Endodermal cell (in vitro differentiated cells): Measurements from ENCODE around the gene ASTL. TPM values are rescaled to one million over a fixed set of nuclear protein-coding genes. Genes with fewer than 3 reads are reported as not detected.

ENCODE experiments used
- DNase-seq: peaks from one replicate; pipeline ENCODE4 v3.0.0-alpha.2; 2017
- H3K27ac ChIP-seq: 2 replicates; pipeline ENCODE4 v1.5.1; 2013; ENCODE audit warnings: mild to moderate bottlenecking, low read depth, low read length, moderate library complexity
- H3K27me3 ChIP-seq: 2 replicates; pipeline ENCODE4 v1.6.1; 2013; ENCODE audit warnings: mild to moderate bottlenecking, low read length, moderate library complexity; ENCODE audit not compliant: insufficient read depth, control insufficient read depth, poor library complexity, severe bottlenecking
- H3K36me3 ChIP-seq: 2 replicates; pipeline ENCODE4 v1.7.0; 2013; ENCODE audit warnings: mild to moderate bottlenecking, low read length, moderate library complexity; ENCODE audit not compliant: control insufficient read depth, insufficient read depth
- H3K4me1 ChIP-seq: one replicate; pipeline ENCODE4 v1.7.0; 2013; ENCODE audit warnings: low read length; ENCODE audit not compliant: control insufficient read depth, insufficient read depth
- H3K4me3 ChIP-seq: 2 replicates; pipeline ENCODE4 v1.5.1; 2013; ENCODE audit warnings: mild to moderate bottlenecking, low read length, moderate library complexity
- H3K9ac ChIP-seq: 2 replicates; pipeline ENCODE4 v1.6.1; 2013; ENCODE audit warnings: mild to moderate bottlenecking, low read length, moderate library complexity; ENCODE audit not compliant: poor library complexity, severe bottlenecking; ENCODE audit errors: extremely low read depth
- H3K9me3 ChIP-seq: 2 replicates; pipeline ENCODE4 v1.6.1; 2013; ENCODE audit warnings: mild to moderate bottlenecking, low read length, moderate library complexity; ENCODE audit not compliant: control insufficient read depth
- H3K27ac Mint-ChIP-seq: 2 replicates; pipeline ENCODE4 v1.8.0; 2020; ENCODE audit warnings: mixed read lengths
- H3K27me3 Mint-ChIP-seq: 2 replicates; pipeline ENCODE4 v1.8.0; 2021; ENCODE audit warnings: mild to moderate bottlenecking, mixed read lengths; ENCODE audit not compliant: insufficient read depth
- H3K36me3 Mint-ChIP-seq: 2 replicates; pipeline ENCODE4 v1.8.0; 2020; ENCODE audit warnings: low read depth, mixed read lengths
- H3K4me1 Mint-ChIP-seq: 2 replicates; pipeline ENCODE4 v1.8.0; 2020; ENCODE audit warnings: mixed read lengths
- H3K4me3 Mint-ChIP-seq: 2 replicates; pipeline ENCODE4 v1.8.0; 2020; ENCODE audit warnings: mild to moderate bottlenecking, moderate library complexity, mixed read lengths
- H3K9me3 Mint-ChIP-seq: 2 replicates; pipeline ENCODE4 v1.8.0; 2020; ENCODE audit warnings: mild to moderate bottlenecking, mixed read lengths
- WGBS, 2 experiments: methylation state at CpG; one replicate each; pipeline versions ENCODE4 v1.1.5 to v1.1.7; 2013; ENCODE audit warnings: missing lambda C conversion rate in 2 of 2, mixed read lengths in 1 of 2; ENCODE audit not compliant: insufficient coverage in 1 of 2, insufficient read length in 1 of 2; 5-methylcytosine and 5-hydroxymethylcytosine counted together
- total RNA-seq, 2 donors: library from RNA; stranded (reverse); fragmentation: NEBNext Ultra II Directional in 1 of 2; extraction: Animal tissue kit (Norgen Biotek cat#: 25700) in 1 of 2; gene quantifications; 2 replicates in 1 of 2; 3 replicates in 1 of 2; pipeline ENCODE4 v1.2.1, GENCODE V29; 2021
- TF ChIP-seq, protein P1 (sequence below): fragments of 200-600 bp; sonication (generic); conservative IDR thresholded peaks from 2 replicates; pipeline ENCODE4 v1.5.0; 2021; ENCODE audit warnings: antibody characterized with exemption, mild to moderate bottlenecking

ASTL gene
- total RNA-seq, 2 donors from 2014 or later = not detected

DNA sequence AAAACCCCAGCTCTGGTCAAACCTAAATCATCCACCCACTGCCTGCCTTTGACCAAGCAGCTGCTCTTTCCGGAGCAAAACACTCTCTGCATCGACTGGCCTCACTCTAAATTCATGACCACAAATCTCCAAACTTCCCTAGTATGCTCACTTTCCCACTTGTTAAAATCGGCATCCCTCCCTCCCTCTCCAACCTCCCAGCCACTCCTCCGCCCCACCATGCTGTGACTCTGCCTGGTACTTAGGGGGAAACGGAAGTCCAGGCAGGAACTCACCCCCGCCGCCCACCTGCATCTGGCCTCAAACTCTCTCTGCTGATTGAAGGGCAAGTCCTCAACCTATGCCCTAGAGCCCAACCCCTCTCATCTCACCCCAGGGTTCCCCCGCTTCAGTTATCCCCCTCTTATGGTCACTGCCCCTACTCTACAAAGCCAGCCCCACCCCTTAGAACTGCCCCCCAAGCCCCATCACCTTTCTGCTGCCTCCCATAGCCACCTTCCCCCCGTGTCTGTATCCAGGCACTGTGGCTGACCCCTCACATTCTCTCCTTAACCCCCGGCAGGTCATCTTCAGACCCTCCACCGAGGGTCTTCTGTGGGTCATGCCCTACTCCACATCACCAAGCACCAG is 18.1 kb downstream of the ASTL start:
- no peaks in the 10 kb centered on the region for H3K4me1 Mint-ChIP-seq
- H3K4me3 Mint-ChIP-seq = no peak overlapping the region
- no peak overlapping the region for H3K27ac Mint-ChIP-seq
- peaks cover 3% of the 10 kb centered on the region for H3K9me3 Mint-ChIP-seq
- no peak overlapping the region for H3K27ac ChIP-seq
- WGBS, 2 experiments = 60 to 69% methylated on average over 4 to 11 of the region's 11 CpGs
- H3K36me3 Mint-ChIP-seq = no peaks in the 10 kb centered on the region
- peaks cover 68% of the 10 kb centered on the region for H3K27me3 Mint-ChIP-seq
- peaks cover 53% of the 10 kb centered on the region for H3K27me3 ChIP-seq
- no peaks in the 10 kb centered on the region for H3K4me1 ChIP-seq
- no peaks in the 10 kb centered on the region for H3K36me3 ChIP-seq
- TF ChIP-seq, protein P1, sequence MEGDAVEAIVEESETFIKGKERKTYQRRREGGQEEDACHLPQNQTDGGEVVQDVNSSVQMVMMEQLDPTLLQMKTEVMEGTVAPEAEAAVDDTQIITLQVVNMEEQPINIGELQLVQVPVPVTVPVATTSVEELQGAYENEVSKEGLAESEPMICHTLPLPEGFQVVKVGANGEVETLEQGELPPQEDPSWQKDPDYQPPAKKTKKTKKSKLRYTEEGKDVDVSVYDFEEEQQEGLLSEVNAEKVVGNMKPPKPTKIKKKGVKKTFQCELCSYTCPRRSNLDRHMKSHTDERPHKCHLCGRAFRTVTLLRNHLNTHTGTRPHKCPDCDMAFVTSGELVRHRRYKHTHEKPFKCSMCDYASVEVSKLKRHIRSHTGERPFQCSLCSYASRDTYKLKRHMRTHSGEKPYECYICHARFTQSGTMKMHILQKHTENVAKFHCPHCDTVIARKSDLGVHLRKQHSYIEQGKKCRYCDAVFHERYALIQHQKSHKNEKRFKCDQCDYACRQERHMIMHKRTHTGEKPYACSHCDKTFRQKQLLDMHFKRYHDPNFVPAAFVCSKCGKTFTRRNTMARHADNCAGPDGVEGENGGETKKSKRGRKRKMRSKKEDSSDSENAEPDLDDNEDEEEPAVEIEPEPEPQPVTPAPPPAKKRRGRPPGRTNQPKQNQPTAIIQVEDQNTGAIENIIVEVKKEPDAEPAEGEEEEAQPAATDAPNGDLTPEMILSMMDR = no peak
- no peaks in the 10 kb centered on the region for H3K9me3 ChIP-seq
- no peak for DNase-seq
- H3K9ac ChIP-seq = no peak overlapping the region
- H3K4me3 ChIP-seq = no peak overlapping the region

DNA sequence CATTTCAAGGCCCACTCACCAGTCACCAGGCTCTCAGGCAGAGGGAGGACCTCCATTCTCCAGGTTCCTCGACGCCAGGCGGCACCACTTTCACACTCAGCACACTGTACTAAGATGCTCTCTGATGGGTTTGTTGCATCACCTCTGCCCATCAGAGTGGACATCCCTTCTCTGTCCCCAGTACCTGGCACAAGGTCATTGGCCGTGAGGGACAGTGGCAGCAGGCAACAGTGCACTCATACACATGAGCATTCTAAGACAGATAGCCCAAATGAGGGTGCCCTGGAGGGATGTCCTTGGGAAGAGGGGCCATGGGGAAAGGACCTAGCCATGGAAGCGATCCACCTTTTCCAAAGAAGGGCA is 18.9 kb downstream of the ASTL start:
- no peak overlapping the region for H3K4me3 Mint-ChIP-seq
- Histone ChIP-seq H3K9me3 (no peaks in the 10 kb centered on the region), H3K4me1 (no peaks in the 10 kb centered on the region), H3K4me3 (no peak overlapping the region), H3K27ac (no peak overlapping the region), H3K9ac (no peak overlapping the region), H3K36me3 (no peaks in the 10 kb centered on the region), H3K27me3 (peaks cover 55% of the 10 kb centered on the region)
- no peaks in the 10 kb centered on the region for H3K4me1 Mint-ChIP-seq
- peaks cover 3% of the 10 kb centered on the region for H3K9me3 Mint-ChIP-seq
- no peak overlapping the region for H3K27ac Mint-ChIP-seq
- WGBS, 2 experiments = 85 to 100% methylated on average over 2 to 5 of the region's 5 CpGs
- H3K36me3 Mint-ChIP-seq = no peaks in the 10 kb centered on the region
- H3K27me3 Mint-ChIP-seq = peaks cover 68% of the 10 kb centered on the region
- TF ChIP-seq, protein P1 = no peak
- no peak for DNase-seq

DNA sequence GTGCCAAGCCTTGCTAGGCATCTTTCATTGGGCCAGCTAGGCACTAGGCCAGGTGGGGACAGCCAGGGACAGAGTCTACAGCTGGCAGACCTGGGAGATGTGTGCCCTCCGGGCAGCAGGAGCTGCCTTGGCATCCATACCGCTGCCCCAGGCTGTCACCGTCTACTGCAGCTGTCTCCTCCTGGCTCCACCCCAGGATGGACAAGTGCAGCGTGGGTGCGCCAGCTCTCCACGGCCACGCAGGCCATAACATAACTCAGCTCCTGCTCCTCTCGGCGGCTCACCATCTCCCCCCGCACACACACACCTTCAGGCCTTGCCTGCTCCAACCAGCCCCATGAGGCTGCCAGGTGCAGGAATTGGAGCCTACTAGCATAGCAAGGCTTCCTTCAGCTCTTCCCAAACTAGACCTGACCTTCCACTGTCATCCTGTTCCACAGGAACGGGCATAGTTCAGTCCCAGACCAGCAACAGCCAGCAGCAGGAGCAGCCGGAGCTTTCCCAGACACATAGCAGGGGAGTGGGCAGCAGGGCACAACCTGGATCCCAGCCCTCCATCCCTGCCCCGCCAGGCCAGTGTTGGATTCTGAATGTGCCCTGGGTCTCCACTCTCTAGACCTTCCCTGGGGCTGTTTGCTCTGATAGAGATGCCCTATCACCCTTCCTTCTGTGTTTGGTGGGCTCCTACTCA is 19.5 kb downstream of the ASTL start:
- no peak for DNase-seq
- no peaks in the 10 kb centered on the region for H3K36me3 ChIP-seq
- Mint-ChIP-seq H3K36me3 (no peaks in the 10 kb centered on the region), H3K9me3 (peaks cover 3% of the 10 kb centered on the region), H3K4me1 (no peaks in the 10 kb centered on the region), H3K27me3 (peaks cover 70% of the 10 kb centered on the region), H3K4me3 (no peak overlapping the region), H3K27ac (no peak overlapping the region)
- H3K9ac ChIP-seq = no peak overlapping the region
- H3K27ac ChIP-seq = no peak overlapping the region
- 90 to 92% methylated on average over 12 to 13 of the region's 13 CpGs for WGBS, 2 experiments
- peaks cover 55% of the 10 kb centered on the region for H3K27me3 ChIP-seq
- H3K4me3 ChIP-seq = no peak overlapping the region
- H3K9me3 ChIP-seq = no peaks in the 10 kb centered on the region
- TF ChIP-seq, protein P1 = no peak
- no peaks in the 10 kb centered on the region for H3K4me1 ChIP-seq
